Activated gamma-delta T cell treated with Interleukin-2 at 50 U/mL for 16 hours (primary cell): Measurements from ENCODE around the gene LRRC3B.

Experiments
- DNase-seq: peaks from one replicate; pipeline ENCODE4 v3.0.0-alpha.2; 2020

Gene LRRC3B

DNA sequence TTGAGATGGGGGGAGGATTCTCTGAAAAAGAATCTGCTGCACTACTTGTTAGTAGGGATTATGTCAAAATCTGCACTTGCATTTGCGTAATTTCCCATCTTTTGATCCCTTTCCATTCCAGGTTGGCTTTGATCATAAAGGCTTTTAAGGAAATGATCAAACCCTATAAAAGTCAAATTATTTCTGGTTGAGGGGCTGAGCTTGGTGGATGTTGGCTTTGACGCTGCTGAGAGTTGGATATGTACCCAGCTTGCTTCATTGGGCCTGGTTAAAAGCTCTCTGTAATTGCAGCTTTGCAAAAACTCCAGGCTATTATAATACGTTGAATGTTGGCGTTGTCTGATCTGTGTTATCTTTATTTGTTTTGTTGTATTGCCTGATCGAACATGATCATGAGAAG, 12.0 kb downstream of the LRRC3B start:
- no peak for DNase-seq

DNA sequence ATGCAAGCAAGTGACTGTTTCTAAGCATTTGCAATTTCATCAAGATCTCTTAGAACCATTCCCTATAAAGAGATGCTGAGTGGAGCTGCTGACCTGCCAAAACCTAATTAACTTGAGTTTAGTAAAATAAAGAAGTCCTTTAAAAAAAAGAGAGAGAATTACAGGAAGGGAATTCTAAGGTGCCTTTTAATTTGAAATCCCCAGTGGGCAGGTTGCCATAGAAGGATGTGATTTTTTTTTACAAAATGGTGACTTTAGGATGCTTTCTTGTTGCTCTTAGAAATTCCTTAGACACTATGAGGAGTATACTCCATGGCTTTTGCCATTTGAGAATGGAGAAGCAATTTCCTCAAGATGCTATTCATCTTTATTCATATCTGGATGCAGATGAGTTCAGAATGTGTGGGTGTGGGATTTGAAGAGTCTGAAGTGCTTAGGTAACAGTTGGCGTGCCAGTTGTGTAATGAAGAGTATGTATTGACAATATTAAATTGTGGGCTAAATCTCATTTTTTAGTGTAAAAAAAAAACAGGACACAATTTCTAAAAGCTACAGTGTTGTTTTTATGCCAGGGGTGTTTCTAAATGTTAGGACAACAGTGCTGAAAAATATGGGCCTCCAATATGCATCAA, 13.6 kb downstream of the LRRC3B start:
- no peak for DNase-seq

DNA sequence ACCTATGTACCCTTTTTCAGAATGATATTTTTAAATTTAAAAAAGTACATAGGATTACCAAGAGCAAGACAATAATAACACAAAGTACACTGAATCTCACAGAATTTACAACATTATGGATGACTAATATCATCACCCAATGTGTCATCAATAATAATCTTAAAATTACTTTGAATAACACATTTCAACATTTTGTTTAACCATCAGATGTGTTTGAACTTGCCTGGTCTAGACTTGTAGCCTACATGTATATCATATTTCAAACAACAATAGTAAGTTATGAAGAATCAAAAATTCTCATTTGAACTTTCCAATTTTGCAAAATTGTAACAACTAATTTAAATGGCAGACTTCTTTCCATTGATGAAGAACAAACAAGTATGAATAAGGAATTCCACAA, 15.1 kb downstream of the LRRC3B start:
- DNase-seq, result no peak

DNA sequence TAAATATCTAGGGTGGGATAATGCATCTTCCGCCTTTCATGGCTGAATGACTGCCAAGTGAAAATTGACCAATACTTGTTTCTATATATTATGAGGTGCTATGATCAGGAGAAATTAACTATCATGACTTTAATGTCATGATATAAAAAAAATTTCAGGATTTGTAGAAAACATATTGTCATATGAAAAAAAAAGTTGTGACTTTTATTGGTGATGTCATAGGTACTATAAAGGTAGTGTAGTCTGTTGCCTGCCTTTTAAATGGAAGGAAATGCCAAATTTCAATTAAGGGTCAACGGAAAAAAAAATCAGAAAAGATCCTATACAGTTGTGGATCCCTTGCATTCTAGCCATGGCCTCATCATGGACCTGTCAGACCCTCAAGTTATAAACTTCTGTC, 15.5 kb downstream of the LRRC3B start:
- DNase-seq, result no peak

DNA sequence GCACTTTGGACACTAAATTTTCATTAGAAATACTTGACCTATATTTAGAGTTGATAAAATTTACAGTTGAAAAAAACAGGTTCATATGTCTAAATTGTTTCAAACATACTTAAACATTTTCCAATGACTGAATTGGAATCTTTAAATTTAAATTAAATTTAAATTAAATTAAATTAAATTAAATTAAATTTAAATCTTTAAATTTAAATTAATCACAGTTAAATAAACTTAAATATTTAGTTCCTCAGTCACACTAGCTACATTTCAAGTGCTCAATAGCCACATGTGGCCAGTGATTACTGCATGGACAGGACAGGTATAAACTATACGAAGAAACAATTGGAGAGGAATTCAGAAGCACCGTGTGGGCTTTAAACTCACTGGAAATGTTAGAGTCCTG, 16.8 kb downstream of the LRRC3B start:
- no peak for DNase-seq

DNA sequence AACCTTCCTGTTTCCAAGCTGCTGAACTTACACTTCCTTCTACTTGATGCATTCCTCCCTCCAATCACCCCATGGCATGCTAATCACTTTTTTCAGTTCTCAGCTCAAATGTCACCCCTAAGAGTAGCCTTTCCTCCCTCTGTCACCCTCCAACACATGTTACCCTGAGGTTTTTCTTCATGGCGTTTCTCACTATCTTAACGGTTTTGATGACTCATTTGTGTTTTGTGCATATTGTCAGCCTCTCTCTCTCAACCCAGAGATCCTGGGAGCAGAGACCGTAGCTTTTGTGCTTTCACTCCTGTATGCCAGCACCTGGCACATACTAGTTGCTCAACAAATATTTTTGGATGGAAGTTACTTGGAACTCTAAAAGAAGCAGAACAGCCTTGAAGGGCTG, 24.5 kb downstream of the LRRC3B start:
- no peak for DNase-seq

DNA sequence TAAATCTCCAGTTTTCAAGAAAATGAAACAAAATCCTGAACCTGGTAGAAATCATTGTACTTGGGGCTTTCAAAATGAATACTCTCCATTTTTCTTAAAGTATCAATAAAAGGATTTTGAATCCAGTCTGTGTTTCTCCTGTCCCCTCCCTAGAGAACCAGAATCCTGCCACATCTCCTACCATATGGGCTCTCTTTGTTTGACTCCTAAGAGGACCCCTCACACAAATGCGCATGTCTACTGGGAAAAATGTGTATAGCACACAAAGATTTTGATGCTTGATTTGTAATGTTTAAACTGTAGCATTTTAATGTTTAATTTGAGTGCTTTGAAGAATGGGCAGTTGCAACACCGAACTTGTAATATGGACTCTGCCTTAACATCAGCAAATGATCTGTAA, 25.9 kb downstream of the LRRC3B start:
- DNase-seq, result no peak

DNA sequence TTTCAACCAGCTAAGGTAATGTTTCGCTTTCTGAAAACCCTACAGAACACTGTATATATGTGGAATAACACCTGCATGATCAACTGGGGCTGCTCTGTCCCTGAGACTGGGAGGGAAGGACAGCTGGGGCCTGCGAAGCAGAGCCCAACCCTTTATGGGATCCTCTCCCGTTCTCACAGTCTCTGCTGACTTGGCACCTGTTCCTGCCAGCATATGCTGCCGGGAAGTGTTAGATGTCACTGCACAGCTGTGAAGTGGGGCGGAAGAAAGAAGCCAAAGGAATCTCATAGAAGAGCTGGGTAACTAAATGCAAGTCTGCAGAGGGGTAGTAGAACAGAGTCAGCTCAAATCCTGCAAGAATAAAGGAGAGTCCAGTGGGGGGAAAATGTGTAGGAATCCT, 29.6 kb downstream of the LRRC3B start:
- no peak for DNase-seq

DNA sequence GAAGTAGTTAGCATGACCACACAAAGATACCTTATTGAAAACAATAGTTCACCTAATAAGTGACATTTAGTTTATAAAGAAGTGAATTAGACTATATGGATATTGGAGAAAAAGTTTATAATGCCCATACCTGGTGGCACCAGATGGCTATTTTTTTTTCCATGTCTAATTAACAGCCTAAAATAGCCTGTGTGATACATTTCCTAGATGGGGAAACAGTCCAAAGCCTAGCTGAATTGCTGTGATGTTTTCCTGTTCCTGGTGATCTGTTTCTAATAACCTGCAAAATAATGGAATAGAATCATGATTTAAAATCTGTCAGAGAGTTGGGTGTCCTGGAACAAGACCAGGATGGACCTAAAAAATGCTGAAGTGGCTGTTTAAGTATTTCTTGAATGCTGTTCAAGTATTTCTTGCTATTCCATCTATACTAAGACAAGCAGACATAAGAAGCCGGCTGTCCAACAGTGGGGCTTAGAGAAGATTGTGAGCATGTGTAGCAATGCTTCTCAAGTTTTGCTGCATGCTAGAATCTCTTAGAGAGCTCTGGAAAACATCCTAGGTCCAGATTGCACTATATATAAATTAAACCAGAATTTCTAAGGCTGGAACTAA, 31.3 kb downstream of the LRRC3B start:
- DNase-seq, result no peak

DNA sequence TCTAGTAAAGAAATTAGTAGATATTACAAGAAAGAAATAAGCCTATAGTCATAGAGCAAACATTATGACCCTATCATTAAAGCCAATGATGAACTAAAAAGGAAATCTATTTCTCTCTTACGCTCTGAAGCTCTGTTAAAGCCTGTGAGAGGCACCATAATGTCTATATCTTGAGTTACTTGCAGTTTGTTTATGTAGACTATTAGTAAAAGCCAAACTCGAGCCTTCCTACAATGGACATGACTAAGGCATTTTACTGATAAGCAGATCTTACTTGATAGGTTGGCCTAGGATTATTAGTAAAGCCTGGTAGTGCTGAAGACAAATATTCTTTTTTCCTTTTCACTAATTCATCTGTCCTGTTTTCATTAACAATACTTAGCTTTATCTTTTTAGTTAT, 32.7 kb downstream of the LRRC3B start:
- no peak for DNase-seq

DNA sequence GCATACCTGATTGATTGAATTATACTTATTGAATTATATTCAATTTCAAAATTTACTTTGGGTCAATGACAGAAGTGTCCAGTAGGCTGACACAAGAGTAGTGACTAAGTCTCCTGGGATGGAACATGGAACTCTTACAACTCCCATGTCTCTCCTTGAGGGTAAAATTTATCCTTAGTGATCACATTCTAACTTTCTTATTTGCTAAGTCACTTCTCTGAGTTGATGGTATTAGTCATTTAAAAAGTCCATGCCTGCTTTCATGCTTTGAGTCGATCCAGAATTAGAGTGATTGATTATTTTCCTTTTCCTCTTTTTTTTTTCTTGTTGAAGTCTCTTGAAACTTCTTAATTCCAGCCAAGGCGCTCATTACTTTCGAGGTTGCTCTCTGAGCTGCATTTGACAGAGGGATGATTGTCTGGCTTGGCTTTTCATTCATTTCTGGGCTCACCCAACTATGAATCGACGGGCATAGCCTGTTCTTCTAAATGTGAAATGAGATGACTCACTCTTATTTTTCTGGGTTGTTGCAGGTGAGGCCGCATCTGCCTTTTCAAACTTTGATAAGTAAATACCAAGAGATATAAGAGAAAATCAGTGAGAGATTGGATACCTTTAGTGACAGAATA, 34.9 kb downstream of the LRRC3B start:
- no peak for DNase-seq

DNA sequence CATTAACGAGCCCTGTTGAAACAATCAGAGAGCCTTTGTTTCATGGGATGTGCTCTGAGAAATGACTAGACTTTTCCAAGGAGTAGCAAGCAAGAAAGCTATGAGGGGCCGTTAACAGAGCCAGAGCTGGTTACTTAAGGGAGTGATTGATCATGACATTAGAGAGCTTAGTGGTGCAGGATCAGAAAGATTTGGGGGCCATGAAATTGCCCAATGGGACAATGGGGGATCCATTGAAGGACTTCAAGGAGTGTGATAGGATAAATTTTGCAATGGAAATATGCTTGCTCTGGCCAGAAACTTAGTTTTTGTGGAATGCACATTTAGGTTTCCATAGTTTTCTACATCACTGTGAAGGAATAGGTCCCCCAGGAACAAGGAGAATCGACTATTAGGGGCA, 45.6 kb downstream of the LRRC3B start:
- no peak for DNase-seq

DNA sequence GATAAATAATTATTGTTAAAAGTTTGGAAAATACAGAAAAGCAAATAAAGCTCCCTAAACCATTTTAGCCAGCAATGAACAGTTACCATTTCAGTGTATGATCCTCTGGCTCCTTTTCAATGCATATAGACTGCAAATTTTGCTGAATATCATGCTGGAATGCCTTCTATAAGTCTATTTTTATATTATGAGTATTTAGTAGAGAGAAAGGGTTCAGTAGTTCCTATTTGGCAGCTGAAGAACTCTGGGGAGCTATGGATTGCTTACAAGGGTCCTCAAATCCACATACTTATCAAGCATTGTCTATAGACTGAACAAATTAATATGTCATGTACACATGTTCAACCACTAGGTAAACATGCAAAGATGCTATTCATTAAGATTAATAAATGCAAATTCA, 46.1 kb downstream of the LRRC3B start:
- no peak for DNase-seq

DNA sequence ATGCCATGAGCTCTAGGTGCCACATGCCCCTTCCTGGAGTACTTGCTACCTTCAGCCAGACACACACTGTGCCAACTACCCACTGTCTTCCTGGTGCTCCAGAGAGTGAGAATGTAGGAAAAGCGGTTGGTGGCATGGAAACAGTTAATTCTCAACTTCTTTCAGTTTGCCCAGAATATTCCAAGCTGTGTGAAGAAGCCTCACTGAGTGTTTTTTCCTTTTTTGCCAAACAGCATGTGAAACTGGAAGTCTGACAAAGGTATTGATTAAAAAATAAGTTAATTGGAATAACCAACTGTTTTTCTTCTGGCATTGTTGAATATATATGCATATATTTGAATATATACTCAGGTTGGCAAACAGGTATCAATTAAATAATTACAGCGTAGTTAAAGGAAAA, 52.8 kb downstream of the LRRC3B start:
- DNase-seq, result no peak

DNA sequence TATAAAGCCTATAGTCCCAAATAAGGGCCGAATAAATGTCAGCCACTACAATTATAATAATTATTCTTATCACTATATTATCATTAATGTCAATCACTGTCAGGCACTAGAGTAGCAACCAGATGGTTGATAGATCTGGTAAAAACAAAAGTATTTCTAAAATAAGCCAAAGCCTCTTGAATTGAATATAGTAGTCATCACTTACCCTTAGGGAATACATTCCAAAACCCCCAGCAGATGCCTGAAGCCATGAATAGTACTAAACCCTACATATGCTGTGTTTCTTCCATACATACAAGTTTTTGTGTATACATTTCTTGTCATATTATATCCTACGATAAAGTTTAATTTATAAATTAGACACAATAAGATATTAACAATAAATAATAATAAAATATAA, 59.1 kb downstream of the LRRC3B start:
- no peak for DNase-seq

DNA sequence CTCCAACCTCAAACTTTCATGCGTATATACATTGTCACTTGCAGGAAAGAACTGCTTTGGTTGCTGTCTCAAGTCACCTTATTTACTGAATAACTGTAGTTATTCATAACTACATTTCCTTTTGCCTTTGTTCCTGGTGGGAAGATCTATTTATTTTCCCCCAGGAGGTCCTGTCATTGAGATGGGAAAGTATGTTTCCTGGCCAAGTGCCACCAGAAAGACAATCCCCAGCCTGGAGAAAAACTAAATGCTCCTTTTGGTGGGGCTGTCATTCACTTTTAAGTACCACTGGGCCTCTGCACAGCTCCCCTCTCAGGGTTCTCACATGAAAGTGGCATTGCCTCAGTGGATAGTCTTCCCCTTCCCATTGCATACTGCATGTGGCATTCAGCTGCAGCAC, 59.8 kb downstream of the LRRC3B start:
- no peak for DNase-seq

DNA sequence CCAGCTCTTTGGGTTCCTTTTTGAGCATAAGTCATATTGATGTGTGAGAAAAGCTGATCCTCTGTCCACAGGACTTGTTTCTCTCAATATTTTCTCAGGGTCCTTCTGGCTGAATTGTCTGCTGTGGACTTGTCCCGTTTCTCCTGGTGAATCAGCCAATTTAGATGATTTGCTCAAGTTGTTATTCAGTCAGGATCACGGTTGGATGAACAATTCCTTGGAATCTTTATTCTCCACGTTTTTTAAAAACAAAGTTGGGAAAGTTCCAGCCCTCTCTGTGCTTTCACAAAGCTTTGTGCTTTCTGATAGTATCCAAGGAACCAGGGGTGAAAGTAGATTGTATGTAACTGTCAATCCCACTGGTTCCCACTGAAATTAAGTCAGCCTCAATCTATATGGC, 61.3 kb downstream of the LRRC3B start:
- DNase-seq, result no peak

DNA sequence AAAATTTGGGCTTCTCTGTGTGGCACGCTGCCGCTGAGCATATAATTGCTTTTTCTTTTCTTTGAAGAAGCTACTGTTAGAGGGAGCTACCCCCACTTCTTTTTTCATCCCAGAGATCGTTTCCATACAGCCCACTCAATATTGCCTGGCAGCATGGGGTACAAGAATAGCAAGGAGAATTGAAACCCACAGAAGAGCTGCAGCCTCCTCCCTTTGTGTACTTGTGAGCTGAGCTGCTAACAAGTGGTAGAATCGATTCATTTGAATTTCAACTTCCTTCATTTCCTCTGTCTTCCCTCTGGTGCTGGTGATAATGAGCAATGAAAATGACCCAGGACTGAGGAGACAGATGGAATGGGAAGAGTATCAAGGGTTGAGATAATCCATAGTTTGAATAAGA, 64.9 kb downstream of the LRRC3B start:
- DNase-seq, result no peak

DNA sequence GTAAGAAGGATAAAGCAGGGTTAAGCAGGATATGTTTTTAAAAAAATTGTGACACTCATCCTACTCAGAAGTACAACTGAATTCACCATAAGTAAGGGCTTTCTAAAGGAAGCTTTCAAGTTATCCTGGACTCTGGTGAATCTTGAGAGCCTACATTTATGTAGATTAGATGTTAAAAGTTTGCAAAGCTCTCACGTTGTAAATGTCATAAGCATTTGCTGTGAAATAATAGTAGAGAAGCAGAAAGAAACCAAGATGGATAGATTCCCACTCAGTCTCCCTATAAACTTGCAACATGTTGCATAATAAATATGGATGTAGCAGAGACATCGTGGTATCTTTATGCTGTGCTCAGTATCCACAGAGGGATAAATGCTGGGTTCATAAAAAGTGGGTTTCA, 77.0 kb downstream of the LRRC3B start:
- no peak for DNase-seq

DNA sequence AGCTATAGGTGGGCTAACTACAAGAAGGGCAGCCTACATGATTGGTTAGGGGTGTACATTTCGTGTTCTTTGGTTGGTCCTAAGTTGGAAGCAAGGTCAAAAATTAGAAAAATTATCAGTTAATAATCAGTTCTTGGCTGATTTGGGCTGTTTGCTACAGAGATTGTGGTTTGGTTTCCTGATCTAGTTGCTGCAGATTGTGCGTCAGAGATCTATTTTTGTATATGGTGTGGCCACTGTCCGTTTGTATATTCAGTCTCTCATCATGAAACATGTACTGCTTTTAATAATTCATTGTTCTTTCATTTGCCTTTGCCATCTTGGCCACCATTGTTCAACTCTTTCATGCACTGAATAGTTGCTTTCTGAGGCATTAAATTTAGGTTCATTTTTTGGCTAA, 80.9 kb downstream of the LRRC3B start:
- no peak for DNase-seq

DNA sequence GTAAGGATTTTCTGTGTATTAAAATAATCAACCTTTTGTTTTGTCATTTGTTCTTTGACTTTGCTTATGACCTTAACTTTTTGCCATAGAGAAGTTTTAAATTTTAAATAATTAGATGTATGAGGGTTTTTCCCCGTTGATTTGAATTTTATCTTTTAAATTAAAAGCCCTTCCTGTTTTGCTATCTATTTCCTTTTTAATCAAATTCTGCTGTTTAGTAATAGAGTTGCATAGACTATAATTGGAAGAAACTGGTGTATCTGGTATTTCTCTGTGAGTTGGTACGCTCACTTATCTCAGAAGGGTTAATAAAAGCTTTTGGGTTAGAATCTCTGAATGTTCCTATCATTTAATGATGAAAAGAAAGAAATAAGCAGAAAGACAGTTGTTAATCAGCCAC, 82.2 kb downstream of the LRRC3B start:
- no peak for DNase-seq

DNA sequence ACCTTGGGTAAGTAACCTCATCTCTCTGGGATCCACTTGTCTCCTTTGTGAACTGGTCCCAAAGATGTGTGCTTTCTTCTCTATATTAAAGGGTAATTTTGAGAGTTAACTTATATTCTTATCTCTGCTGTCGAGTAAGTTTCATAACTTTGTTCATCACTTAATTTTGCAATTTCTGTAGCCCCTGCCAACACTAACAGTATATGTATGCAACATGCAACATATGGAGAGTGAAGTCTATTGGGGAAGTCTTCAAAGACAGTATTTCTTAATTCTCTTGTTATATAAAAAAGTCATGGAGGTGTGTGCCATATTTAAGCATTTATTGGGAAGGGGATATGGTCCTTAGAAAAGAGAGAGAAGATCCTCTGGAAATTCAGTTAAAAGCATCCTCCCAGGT, 85.9 kb downstream of the LRRC3B start:
- DNase-seq, result no peak

DNA sequence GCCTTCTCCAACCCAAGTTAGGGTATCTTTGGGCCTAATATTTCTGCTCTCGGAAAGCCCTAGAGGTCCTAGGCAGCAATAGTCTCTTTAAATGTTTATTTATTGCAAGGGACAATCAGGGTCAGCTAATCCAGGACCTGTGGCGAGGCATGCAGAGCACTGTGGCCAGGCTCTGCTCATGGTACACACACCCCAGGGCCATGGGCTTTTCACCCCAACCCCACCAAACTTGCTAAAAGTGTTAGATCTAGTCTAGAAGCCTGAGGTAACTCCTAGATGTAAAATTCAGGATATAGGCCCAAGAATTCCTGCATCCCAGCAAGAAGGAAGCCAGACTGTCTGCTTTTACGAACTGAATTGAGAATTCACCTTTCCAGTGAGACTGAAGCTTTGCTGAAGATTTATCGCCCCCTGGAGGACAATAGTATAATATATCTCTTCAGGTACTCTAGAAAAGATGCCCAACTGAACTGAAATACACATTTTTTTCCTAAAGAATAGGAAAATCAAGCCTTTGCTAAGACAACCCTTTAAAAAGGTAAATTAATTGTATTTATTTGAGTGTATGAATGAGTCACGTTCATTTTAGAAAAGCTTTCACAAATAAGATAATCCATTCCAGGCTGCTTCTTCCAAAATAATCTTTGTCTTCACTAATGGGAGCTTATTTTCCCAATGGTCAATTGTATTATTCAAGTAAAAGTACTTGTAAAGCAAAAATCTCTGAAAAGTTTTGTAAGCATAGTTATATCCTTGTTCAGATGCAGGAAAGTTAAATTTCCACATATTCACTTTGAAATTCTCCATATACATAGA, 89.8 kb downstream of the LRRC3B start:
- no peak for DNase-seq

DNA sequence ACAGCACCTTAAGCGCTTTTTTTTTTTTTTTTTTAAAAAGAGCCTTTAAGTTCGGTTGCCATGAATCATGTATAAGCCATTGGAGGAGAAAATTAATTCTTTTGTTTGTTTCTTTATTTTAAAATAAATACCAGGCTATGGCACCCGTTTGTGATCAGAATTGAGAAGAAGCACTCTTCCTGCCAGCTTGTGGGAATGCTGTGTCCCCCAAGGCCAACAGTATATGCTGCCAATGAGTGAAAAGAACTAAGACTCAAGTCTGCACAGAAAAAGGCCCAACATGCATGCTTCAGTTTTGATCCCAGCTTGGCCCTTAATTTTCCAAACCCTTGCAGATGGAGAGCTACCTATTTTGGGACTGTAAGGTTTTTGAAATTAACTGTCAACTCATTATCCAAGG, 90.5 kb downstream of the LRRC3B start:
- DNase-seq, result no peak
